Measurements from ENCODE around the gene SH3YL1. TPM values are rescaled to one million over a fixed set of nuclear protein-coding genes. Genes with fewer than 3 reads are reported as not detected.

Gene SH3YL1
- total RNA-seq, 1 donor from 2014 or later = 47.9 TPM

DNA sequence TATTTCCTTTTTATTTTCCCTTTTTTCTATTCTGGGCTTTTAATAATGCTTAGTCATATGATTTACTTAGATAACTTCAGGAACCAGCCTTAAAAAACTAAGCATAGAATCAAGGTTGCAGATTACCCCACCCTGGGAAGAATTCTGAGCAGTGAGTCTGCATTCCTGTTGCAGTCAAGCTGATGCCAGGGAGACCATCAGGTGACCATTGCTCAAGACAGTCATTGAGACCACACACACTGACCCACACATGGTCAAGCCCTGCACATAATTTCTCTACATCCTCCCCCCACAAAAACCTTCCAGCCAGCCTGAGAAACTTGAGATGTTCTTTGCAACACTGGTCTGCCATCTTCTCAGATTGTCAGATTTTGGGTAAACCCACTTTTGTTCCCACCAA lies 83.9 kb downstream of the SH3YL1 start:
- H3K36me3 ChIP-seq = no peaks in the 10 kb centered on the region
- H3K79me2 ChIP-seq (ENCODE audit: low read depth) = no peaks in the 10 kb centered on the region
- no peaks in the 10 kb centered on the region for H4K20me1 ChIP-seq (ENCODE audit: low read depth)
- H2AFZ ChIP-seq (replicated peaks) = no peak overlapping the region
- Mint-ChIP-seq H3K27ac (no peak overlapping the region), H3K4me1 (peaks cover 4% of the 10 kb centered on the region), H3K4me3 (no peak overlapping the region), H3K36me3 (no peaks in the 10 kb centered on the region), H3K9me3 (peaks cover 18% of the 10 kb centered on the region), H3K27me3 (ENCODE audit: insufficient read depth, low read depth) (peaks cover 2% of the 10 kb centered on the region)
- H3K4me1 ChIP-seq = no peaks in the 10 kb centered on the region
- no peaks in the 10 kb centered on the region for H3K27me3 ChIP-seq
- no peak overlapping the region for H3K27ac ChIP-seq
- TF ChIP-seq EZH2phosphoT487 (IDR thresholded peaks at IDR 0.05) (no peak), EZH2 (IDR thresholded peaks at IDR 0.05) (no peak)
- TF ChIP-seq, protein P1, sequence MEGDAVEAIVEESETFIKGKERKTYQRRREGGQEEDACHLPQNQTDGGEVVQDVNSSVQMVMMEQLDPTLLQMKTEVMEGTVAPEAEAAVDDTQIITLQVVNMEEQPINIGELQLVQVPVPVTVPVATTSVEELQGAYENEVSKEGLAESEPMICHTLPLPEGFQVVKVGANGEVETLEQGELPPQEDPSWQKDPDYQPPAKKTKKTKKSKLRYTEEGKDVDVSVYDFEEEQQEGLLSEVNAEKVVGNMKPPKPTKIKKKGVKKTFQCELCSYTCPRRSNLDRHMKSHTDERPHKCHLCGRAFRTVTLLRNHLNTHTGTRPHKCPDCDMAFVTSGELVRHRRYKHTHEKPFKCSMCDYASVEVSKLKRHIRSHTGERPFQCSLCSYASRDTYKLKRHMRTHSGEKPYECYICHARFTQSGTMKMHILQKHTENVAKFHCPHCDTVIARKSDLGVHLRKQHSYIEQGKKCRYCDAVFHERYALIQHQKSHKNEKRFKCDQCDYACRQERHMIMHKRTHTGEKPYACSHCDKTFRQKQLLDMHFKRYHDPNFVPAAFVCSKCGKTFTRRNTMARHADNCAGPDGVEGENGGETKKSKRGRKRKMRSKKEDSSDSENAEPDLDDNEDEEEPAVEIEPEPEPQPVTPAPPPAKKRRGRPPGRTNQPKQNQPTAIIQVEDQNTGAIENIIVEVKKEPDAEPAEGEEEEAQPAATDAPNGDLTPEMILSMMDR (IDR thresholded peaks at IDR 0.05) = no peak
- peaks cover 23% of the 10 kb centered on the region for H3K9me3 ChIP-seq (ENCODE audit: low read depth)
- no peak overlapping the region for H3K4me2 ChIP-seq
- H3K9ac ChIP-seq = no peak overlapping the region
- H3K4me3 ChIP-seq = no peak overlapping the region
- no peak for DNase-seq (ENCODE audit: low spot score)
- no peaks in the 10 kb centered on the region for H3F3A ChIP-seq (ENCODE audit: low read depth)

DNA sequence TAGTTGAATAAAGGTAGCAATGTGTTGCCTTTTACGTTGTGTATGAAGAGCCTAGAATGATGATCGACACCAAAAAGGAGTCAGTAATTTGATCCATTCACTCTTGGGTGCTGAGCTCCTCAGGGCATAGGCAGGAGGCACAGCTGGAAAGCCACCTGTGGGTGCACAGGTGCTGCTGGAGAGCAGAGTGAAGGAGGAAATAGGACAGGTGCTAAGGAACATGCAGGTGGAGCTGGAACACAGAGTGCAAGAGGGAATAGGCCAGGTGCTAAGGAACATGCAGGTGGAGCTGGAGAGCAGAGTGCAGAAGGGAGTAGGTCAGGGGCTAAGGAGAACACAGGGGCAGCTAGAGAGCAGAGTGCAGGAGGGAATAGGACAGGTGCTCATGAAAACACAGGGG lies 86.1 kb downstream of the SH3YL1 start:
- no peak for TF ChIP-seq EZH2phosphoT487 (IDR thresholded peaks at IDR 0.05)
- TF ChIP-seq, protein P1 (IDR thresholded peaks at IDR 0.05) = no peak
- no peak for TF ChIP-seq EZH2 (IDR thresholded peaks at IDR 0.05)
- H3K9me3 Mint-ChIP-seq = peaks cover 5% of the 10 kb centered on the region
- no peaks in the 10 kb centered on the region for H3K4me1 ChIP-seq
- no peak overlapping the region for H3K27ac Mint-ChIP-seq
- no peaks in the 10 kb centered on the region for H3K36me3 Mint-ChIP-seq
- H3K4me3 ChIP-seq = no peak overlapping the region
- H4K20me1 ChIP-seq (ENCODE audit: low read depth) = no peaks in the 10 kb centered on the region
- H3K4me3 Mint-ChIP-seq = no peak overlapping the region
- H3K79me2 ChIP-seq (ENCODE audit: low read depth) = no peaks in the 10 kb centered on the region
- H3F3A ChIP-seq (ENCODE audit: low read depth) = no peaks in the 10 kb centered on the region
- H3K4me2 ChIP-seq = no peak overlapping the region
- no peak overlapping the region for H3K27ac ChIP-seq
- no peaks in the 10 kb centered on the region for H3K27me3 ChIP-seq
- H2AFZ ChIP-seq (replicated peaks) = no peak overlapping the region
- H3K9ac ChIP-seq = no peak overlapping the region
- H3K4me1 Mint-ChIP-seq = peaks cover 4% of the 10 kb centered on the region
- no peak for DNase-seq (ENCODE audit: low spot score)
- H3K36me3 ChIP-seq = no peaks in the 10 kb centered on the region
- H3K27me3 Mint-ChIP-seq (ENCODE audit: insufficient read depth, low read depth) = no peaks in the 10 kb centered on the region
- H3K9me3 ChIP-seq (ENCODE audit: low read depth) = peaks cover 9% of the 10 kb centered on the region

DNA sequence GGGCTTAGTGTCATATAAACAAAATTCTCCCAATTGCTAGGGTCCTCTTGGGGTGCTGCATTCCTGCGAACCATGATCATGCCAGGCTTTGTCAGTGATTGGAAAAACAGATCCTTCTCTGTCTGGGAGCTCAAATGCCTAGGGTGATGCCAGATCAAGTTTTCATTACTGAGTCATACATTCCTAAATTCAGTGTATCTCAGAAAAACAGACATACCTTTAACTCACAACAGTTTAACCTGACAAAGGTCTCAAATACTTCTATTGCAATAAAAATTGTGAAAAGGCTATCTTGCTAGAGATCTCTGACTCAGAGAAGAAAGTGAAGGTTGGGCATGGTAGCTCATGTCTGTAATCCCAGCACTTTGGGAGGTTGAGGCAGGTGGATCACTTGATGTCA lies 86.9 kb downstream of the SH3YL1 start:
- TF ChIP-seq EZH2phosphoT487 (IDR thresholded peaks at IDR 0.05) = no peak
- no peak for TF ChIP-seq EZH2 (IDR thresholded peaks at IDR 0.05)
- TF ChIP-seq, protein P1 (IDR thresholded peaks at IDR 0.05) = no peak
- Histone ChIP-seq H3K27ac (no peak overlapping the region), H3F3A (ENCODE audit: low read depth) (no peaks in the 10 kb centered on the region), H3K9ac (no peak overlapping the region), H3K36me3 (no peaks in the 10 kb centered on the region), H3K4me2 (no peak overlapping the region), H3K9me3 (ENCODE audit: low read depth) (peaks cover 2% of the 10 kb centered on the region), H2AFZ (replicated peaks) (no peak overlapping the region), H3K4me3 (no peak overlapping the region), H3K4me1 (no peaks in the 10 kb centered on the region), H3K27me3 (no peaks in the 10 kb centered on the region), H4K20me1 (ENCODE audit: low read depth) (no peaks in the 10 kb centered on the region), H3K79me2 (ENCODE audit: low read depth) (no peaks in the 10 kb centered on the region)
- no peak for DNase-seq (ENCODE audit: low spot score)
- H3K4me3 Mint-ChIP-seq = no peak overlapping the region
- H3K27ac Mint-ChIP-seq = no peak overlapping the region
- peaks cover 4% of the 10 kb centered on the region for H3K4me1 Mint-ChIP-seq
- no peaks in the 10 kb centered on the region for H3K27me3 Mint-ChIP-seq (ENCODE audit: insufficient read depth, low read depth)
- peaks cover 5% of the 10 kb centered on the region for H3K9me3 Mint-ChIP-seq
- H3K36me3 Mint-ChIP-seq = no peaks in the 10 kb centered on the region

All from neural progenitor cell (in vitro differentiated cells).